ENCODE results near the gene TRAPPC4.

Gene TRAPPC4

GRCh38 chr11:119061256-119061655, 42.7 kb downstream of the TRAPPC4 start:
- no peak for ATAC-seq (ENCODE audit: insufficient read depth, low read depth)
- Histone ChIP-seq H2AFZ (ENCODE audit: low read depth, low read length) (no peak overlapping the region), H3K79me2 (ENCODE audit: insufficient read depth, low read length) (peaks cover 41% of the 10 kb centered on the region), H3K9ac (ENCODE audit: low read depth, low read length) (no peak overlapping the region), H3K4me1 (ENCODE audit: insufficient read depth, low read length) (peaks cover 22% of the 10 kb centered on the region), H3K4me3 (ENCODE audit: low read depth in 1 of 2, low read length in 2 of 2) (no peak overlapping the region), H3K9me3 (ENCODE audit: insufficient read depth, low read length, severe bottlenecking) (no peaks in the 10 kb centered on the region), H3K27me3 (ENCODE audit: insufficient read depth, low read length, poor library complexity) (no peaks in the 10 kb centered on the region), H3K27ac (ENCODE audit: low read length) (no peak overlapping the region), H4K20me1 (ENCODE audit: insufficient read depth, low read length) (peaks cover 2% of the 10 kb centered on the region; the same call in 1 of the 2 replicates), H3K36me3 (ENCODE audit: insufficient read depth, low read length) (no peaks in the 10 kb centered on the region), H3K4me2 (ENCODE audit: insufficient read depth, low read length) (no peak overlapping the region)
- no peak for TF ChIP-seq EZH2 (IDR thresholded peaks at IDR 0.05; ENCODE audit: borderline replicate concordance, low read depth, low read length, severe bottlenecking)
- TF ChIP-seq CTCF (IDR thresholded peaks at IDR 0.05; ENCODE audit: borderline replicate concordance, extremely low read depth, low read length, poor library complexity, severe bottlenecking) = no peak
- no peak for DNase-seq

- Histone ChIP-seq H3K9me3 (ENCODE audit: insufficient read depth, low read length, severe bottlenecking) (no peaks in the 10 kb centered on the region), H3K4me2 (ENCODE audit: insufficient read depth, low read length) (no peak overlapping the region), H2AFZ (ENCODE audit: low read depth, low read length) (no peak overlapping the region), H3K9ac (ENCODE audit: low read depth, low read length) (no peak overlapping the region), H3K27ac (ENCODE audit: low read length) (no peak overlapping the region), H3K4me3 (ENCODE audit: low read depth in 1 of 2, low read length in 2 of 2) (no peak overlapping the region), H3K36me3 (ENCODE audit: insufficient read depth, low read length) (no peaks in the 10 kb centered on the region), H4K20me1 (ENCODE audit: insufficient read depth, low read length) (no peaks in the 10 kb centered on the region), H3K79me2 (ENCODE audit: insufficient read depth, low read length) (peaks cover 43% of the 10 kb centered on the region), H3K4me1 (ENCODE audit: insufficient read depth, low read length) (peaks cover 26% of the 10 kb centered on the region), H3K27me3 (ENCODE audit: insufficient read depth, low read length, poor library complexity) (no peaks in the 10 kb centered on the region)
- DNase-seq (no peak), ATAC-seq (ENCODE audit: insufficient read depth, low read depth) (no peak)
- TF ChIP-seq EZH2 (IDR thresholded peaks at IDR 0.05; ENCODE audit: borderline replicate concordance, low read depth, low read length, severe bottlenecking) = no peak
- no peak for TF ChIP-seq CTCF (IDR thresholded peaks at IDR 0.05; ENCODE audit: borderline replicate concordance, extremely low read depth, low read length, poor library complexity, severe bottlenecking)
Observed at GRCh38 chr11:119062779-119063178, 44.2 kb downstream of the TRAPPC4 start.

- no peaks in the 10 kb centered on the region for H3K9me3 ChIP-seq (ENCODE audit: insufficient read depth, low read length, severe bottlenecking)
- TF ChIP-seq EZH2 (IDR thresholded peaks at IDR 0.05; ENCODE audit: borderline replicate concordance, low read depth, low read length, severe bottlenecking) (no peak), CTCF (IDR thresholded peaks at IDR 0.05; ENCODE audit: borderline replicate concordance, extremely low read depth, low read length, poor library complexity, severe bottlenecking) (peak; percentile 69)
- H3K27me3 ChIP-seq (ENCODE audit: insufficient read depth, low read length, poor library complexity) = no peaks in the 10 kb centered on the region
- H3K9ac ChIP-seq (ENCODE audit: low read depth, low read length) = no peak overlapping the region
- peak; percentile 53 for DNase-seq
- H3K79me2 ChIP-seq (ENCODE audit: insufficient read depth, low read length) = peaks cover 59% of the 10 kb centered on the region
- H2AFZ ChIP-seq (ENCODE audit: low read depth, low read length) = no peak overlapping the region
- 0 out of 4 replicates have a peak overlapping the region, but pooled peaks of 1 of the 2 experiments have one; percentile 6 for H3K4me3 ChIP-seq (ENCODE audit: low read depth in 1 of 2, low read length in 2 of 2)
- no peak overlapping the region; the same call in 1 of the 2 replicates for H3K27ac ChIP-seq (ENCODE audit: low read length)
- H3K4me2 ChIP-seq (ENCODE audit: insufficient read depth, low read length) = 0 out of 2 replicates have a peak overlapping the region, but pooled peaks have one; percentile 82
- H3K4me1 ChIP-seq (ENCODE audit: insufficient read depth, low read length) = peaks cover 35% of the 10 kb centered on the region
- peak; percentile 27; the same call in 1 of the 3 replicates for ATAC-seq (ENCODE audit: insufficient read depth, low read depth)
- H3K36me3 ChIP-seq (ENCODE audit: insufficient read depth, low read length) = peaks cover 12% of the 10 kb centered on the region
- H4K20me1 ChIP-seq (ENCODE audit: insufficient read depth, low read length) = no peaks in the 10 kb centered on the region
Observed at GRCh38 chr11:119065369-119065768, 46.8 kb downstream of the TRAPPC4 start.

All from DND-41 (cell line).